Measurements from ENCODE around the gene TULP1.
"Not testable (repeated sequence)": the region's sequence is repeated elsewhere in the genome, so short reads cannot be mapped to it uniquely, and the experiment has no call there.

TULP1 gene

GRCh38 chr6:35519313-35520015, 6.8 kb upstream of the TULP1 start:
- DNase-seq, result no peak

GRCh38 chr6:35518566-35519312, 6.0 kb upstream of the TULP1 start:
- DNase-seq, result no peak

GRCh38 chr6:35517978-35518377, 5.3 kb upstream of the TULP1 start:
- DNase-seq, result not testable (repeated sequence)

- no peak for DNase-seq
These were observed 4.0 kb upstream of the TULP1 start for GRCh38 chr6:35516712-35517111.

GRCh38 chr6:35515939-35516338, 3.2 kb upstream of the TULP1 start:
- not testable (repeated sequence) for DNase-seq

GRCh38 chr6:35514587-35514986, 1.9 kb upstream of the TULP1 start:
- no peak for DNase-seq

GRCh38 chr6:35512006-35512405, 690 bp downstream of the TULP1 start:
- no peak for DNase-seq

- DNase-seq, result no peak
These were observed 1.1 kb downstream of the TULP1 start for GRCh38 chr6:35511562-35511941.

GRCh38 chr6:35510916-35511561, 1.7 kb downstream of the TULP1 start:
- DNase-seq, result no peak

- DNase-seq, result no peak
These were observed 4.2 kb downstream of the TULP1 start for GRCh38 chr6:35508542-35508941.

GRCh38 chr6:35508027-35508426, 4.7 kb downstream of the TULP1 start:
- no peak for DNase-seq

GRCh38 chr6:35507221-35507620, 5.5 kb downstream of the TULP1 start:
- no peak for DNase-seq

GRCh38 chr6:35506536-35506935, 6.2 kb downstream of the TULP1 start:
- DNase-seq, result no peak

- no peak for DNase-seq
These were observed 6.7 kb downstream of the TULP1 start for GRCh38 chr6:35505999-35506412.

GRCh38 chr6:35503534-35503933, 9.2 kb downstream of the TULP1 start:
- no peak for DNase-seq

- DNase-seq, result no peak
These were observed 10.9 kb downstream of the TULP1 start for GRCh38 chr6:35501784-35502183.

- DNase-seq, result no peak
These were observed 11.9 kb downstream of the TULP1 start for GRCh38 chr6:35500782-35501181.

GRCh38 chr6:35499372-35499771, 13.3 kb downstream of the TULP1 start:
- DNase-seq, result no peak

- DNase-seq, result no peak
These were observed 14.2 kb downstream of the TULP1 start for GRCh38 chr6:35498422-35499067.

- peak; percentile 91 for DNase-seq
These were observed 14.9 kb downstream of the TULP1 start for GRCh38 chr6:35497571-35498421.

GRCh38 chr6:35496841-35497570, 15.7 kb downstream of the TULP1 start, which contains the start of gene TEAD3:
Gene TEAD3 (minus strand): TSS chr6:35497079.
- DNase-seq, result peak; percentile 88

Data from left hindlimb (tissue), 1 donor.